ENCODE results near the gene DIS3L2. TPM values are rescaled to one million over a fixed set of nuclear protein-coding genes. Genes with fewer than 3 reads are reported as not detected.

DIS3L2 gene
- total and polyA plus RNA-seq, 2 experiments from 2014 or later, result 15.2 to 25.3 TPM

GRCh38 chr2:232006253-232006652 lies 44.7 kb downstream of the DIS3L2 start:
- no peaks in the 10 kb centered on the region for H3K36me3 Mint-ChIP-seq (ENCODE audit: low read depth)
- no peak overlapping the region for H3K4me2 ChIP-seq
- H3K9me3 Mint-ChIP-seq, result no peaks in the 10 kb centered on the region
- H3K4me1 Mint-ChIP-seq, result peaks cover 29% of the 10 kb centered on the region
- DNase-seq (ENCODE audit: low spot score), result no peak
- H3F3A ChIP-seq (replicated peaks; ENCODE audit: low read depth), result no peaks in the 10 kb centered on the region
- H3K79me2 ChIP-seq (replicated peaks; ENCODE audit: insufficient read depth), result 0 out of 2 replicates have a peak, but pooled peaks cover under 1% of the 10 kb centered on the region
- no peak overlapping the region for H2AFZ ChIP-seq
- no peaks in the 10 kb centered on the region for H4K20me1 ChIP-seq (replicated peaks; ENCODE audit: insufficient read depth)
- no peaks in the 10 kb centered on the region for H3K27me3 Mint-ChIP-seq (ENCODE audit: insufficient read depth, low read depth, poor library complexity)
- H3K4me3 Mint-ChIP-seq, result no peak overlapping the region
- no peak for ATAC-seq
- no peaks in the 10 kb centered on the region for H3K36me3 ChIP-seq (ENCODE audit: insufficient read depth)
- H3K27ac Mint-ChIP-seq, result no peak overlapping the region
- H3K27me3 ChIP-seq (ENCODE audit: insufficient read depth), result no peaks in the 10 kb centered on the region
- no peaks in the 10 kb centered on the region for H3K9me2 ChIP-seq (ENCODE audit: insufficient read depth)
- TF ChIP-seq ZNF331 (CRISPR knock-in tag; IDR thresholded peaks at IDR 0.05; ENCODE audit: low read depth) (no peak), ZNF462 (CRISPR knock-in tag; IDR thresholded peaks at IDR 0.05) (no peak), ZNF114 (CRISPR knock-in tag; IDR thresholded peaks at IDR 0.05) (no peak), CTCF (conservative IDR thresholded peaks at IDR 0.05; ENCODE audit: low read depth in 2 of 2) (no peak), EZH2phosphoT487 (IDR thresholded peaks at IDR 0.05; ENCODE audit: unreplicated experiment) (no peak), CREB1 (CRISPR knock-in tag; IDR thresholded peaks at IDR 0.05; ENCODE audit: low read depth) (no peak), NANOG (IDR thresholded peaks at IDR 0.05; ENCODE audit: borderline replicate concordance) (no peak), ETS1 (IDR thresholded peaks at IDR 0.05) (no peak), REST (IDR thresholded peaks at IDR 0.05; ENCODE audit: unreplicated experiment) (no peak), JUNB (IDR thresholded peaks at IDR 0.05; ENCODE audit: unreplicated experiment) (no peak), STAT1 (IDR thresholded peaks at IDR 0.05; ENCODE audit: unreplicated experiment) (no peak), EZH2 (IDR thresholded peaks at IDR 0.05; ENCODE audit: low read depth, unreplicated experiment) (no peak), POLR2AphosphoS5 (IDR thresholded peaks at IDR 0.05; ENCODE audit: low read depth) (no peak)
- no peak overlapping the region for H3K27ac ChIP-seq (ENCODE audit: low read depth)
- H3K4me1 ChIP-seq (ENCODE audit: insufficient read depth), result peaks cover 22% of the 10 kb centered on the region
- no peak overlapping the region for H3K4me3 ChIP-seq
